ENCODE results near the gene R3HDM1.
"Not testable (repeated sequence)": the region's sequence is repeated elsewhere in the genome, so short reads cannot be mapped to it uniquely, and the experiment has no call there.

R3HDM1 gene

DNA sequence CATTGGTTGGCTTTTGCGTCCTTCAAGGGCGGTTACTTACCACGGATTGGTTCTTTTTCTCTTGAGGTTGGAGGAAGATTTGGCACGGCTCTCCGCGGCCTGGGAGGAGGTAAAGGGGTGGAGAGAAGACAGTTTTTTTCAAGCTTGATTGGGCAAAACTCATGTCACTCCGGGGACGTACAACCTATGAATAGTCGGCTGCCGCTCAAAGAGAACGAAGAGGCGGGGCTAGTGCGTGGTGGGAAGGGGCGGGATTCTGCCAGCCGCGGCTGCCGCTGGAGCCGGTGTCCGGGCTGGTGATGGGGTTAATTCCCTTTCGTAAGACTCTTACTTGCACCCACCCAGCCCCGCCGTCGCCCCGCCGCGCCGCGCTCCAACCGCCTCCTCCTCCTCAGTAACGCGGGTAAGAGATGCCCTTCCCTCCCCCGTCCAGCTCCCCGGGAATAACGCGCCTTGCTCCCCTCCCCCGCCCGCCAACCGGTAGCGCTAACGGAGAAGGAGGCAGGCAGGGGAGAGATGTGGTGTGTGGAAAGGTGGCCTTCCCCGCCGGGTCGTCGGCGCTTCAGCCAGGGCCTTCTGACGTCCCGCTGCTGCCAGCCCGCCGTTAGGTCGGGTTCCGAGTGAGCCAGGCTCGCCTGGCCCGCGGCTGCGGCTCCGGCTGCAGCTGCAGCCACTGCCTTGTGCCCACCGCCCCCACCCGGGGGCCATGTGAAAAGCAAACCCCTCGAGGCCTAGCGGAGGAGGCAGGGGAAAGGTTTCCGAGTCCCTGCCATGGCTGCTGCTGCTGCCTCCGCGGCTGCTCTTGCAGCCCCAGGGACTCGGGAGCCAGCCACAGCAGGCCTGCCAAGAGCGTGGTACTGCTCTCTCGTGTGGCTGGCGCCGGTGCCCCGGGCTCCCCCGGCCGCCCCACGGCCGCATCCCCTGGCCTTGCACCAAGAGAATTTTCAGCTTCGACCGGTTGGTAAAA is at the start of gene R3HDM1:
Gene R3HDM1 (plus strand): TSS at position 254 of the 967 bp plus-strand sequence. CDS start 73,362 bp downstream, outside the sequence.
- DNase-seq, result peak; percentile 93 to 96

DNA sequence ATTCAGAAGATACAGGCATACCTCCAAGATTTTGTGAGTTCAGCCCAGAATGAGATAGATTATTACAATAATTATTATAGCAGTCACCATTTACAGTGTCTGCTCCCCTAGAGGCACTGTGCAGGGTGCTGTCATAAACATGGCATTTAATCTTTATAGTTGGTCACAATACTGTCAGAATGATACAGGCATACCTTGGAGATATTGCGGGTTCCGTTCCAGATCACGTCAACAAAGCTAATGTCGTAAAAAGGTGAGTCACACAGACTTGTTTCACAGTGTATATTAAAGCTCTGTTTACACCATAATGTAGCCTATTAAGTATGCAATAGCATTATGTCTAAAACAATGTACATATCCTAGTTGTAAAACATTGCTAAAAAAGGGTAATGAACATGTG is 45.8 kb upstream of the R3HDM1 start:
- no peak for DNase-seq

DNA sequence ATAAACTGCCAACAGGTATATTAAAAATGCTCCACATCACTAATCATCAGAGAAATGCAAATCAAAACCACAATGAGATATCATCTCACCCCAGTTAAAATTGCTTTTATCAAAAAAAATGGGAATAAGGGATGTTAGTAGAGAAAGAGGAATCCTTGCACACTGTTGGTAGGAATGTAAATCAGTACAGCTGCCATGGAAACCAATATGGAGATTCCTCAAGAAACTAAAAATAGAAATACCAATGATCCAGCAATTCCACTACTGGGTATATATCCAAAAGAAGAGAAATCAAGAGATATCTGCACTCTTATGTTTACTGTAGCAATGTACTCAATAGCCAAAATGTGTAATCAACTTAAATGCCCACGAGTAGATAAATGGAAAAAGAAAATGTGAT is 40.9 kb upstream of the R3HDM1 start:
- no peak for DNase-seq

- DNase-seq, result no peak
Measured at GRCh38 chr2:135494503-135494902, 36.8 kb upstream of the R3HDM1 start.

- no peak for DNase-seq
Measured at GRCh38 chr2:135494917-135495316, 36.4 kb upstream of the R3HDM1 start.

DNA sequence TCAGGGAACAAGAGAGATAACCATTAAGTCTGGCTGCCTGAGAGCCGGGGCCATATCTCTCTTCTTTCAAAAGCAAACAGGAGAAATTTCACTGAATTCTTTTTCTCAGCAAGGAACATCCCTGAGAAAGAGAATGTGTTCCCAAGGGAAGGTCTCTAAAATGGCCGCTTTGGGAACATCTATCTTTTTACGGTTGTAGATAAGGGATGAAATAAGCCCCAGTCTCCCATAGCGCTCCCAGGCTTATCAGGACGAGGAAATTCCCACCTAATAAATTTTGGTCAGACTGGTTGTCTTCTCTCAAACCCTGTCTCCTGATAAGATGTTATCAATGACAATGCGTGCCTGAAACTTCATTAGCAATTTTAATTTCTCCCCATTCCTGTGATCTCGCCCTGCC is 32.7 kb upstream of the R3HDM1 start:
- not testable (repeated sequence) for DNase-seq

DNA sequence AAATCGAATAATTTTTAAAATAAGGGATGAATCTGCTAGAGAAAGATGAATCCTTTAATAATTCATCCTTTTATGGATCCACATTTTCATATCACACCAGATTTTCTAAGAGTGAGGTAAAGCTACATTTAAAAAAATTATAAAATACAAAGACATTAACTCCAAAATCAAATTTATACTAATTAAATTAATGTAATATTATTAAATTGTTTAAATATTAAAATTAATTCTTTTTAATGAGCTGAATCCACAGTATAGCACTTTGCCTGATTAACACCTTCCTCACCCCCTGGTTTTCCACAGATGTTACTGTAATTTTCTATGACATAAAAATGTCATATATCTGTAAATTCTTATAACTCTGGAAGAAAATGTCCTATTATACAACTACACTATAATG is 26.5 kb upstream of the R3HDM1 start:
- DNase-seq, result no peak

DNA sequence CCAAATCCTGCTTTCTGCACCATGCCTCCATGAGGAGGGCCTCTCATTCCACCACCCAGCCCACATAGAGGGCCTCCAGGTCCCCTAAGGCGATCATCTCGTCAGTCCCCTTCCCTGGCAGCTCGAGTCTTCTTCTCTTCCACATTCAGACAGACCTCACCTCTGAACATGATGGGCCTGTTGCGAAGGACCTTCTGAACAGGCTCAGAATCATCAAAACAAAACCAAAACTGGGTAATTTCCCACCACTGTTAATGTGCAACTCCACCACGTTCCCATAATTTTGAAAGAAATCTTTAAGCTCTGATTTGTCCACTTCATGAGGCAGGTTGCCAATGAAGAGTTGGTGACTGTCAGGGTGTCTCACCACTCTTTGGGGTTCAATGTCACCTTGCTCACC is 20.7 kb upstream of the R3HDM1 start:
- no peak for DNase-seq

DNA sequence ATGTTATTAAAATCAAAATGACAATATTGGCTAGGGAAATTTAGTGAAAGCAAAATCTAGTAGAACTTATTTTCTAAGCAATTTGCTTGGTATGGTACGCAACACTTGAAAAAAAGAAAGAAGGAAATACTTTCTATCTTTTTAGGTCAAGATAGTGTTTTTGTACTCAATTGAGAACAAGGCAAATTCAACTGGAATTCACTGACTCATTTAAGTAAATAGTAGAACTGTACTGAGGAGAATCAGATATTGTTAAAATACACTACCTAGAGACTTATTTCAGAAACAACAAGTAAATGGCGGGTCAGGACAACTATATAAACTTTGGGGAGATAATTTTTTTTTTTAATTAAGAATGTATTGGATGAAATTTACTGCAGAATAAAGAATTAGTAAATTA is 19.2 kb upstream of the R3HDM1 start:
- DNase-seq, result no peak

DNA sequence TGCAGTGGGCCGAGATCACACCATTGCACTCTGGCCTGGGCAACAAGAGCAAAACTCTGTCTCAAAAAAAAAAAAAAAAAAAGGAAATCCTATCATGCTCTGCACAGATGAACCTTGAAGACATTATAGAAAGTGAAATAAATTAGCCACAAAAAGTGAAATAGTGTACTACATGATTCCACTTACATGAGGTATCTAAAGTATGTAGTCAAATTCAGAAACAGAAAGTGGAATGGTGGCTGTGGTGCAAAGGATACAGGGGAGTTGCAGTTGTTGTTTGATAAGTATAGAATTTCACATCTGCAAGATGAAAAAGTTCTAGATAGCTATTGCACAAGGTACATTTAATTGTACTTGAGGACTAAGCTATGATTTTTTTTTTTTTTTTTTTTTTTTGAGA is 5.5 kb upstream of the R3HDM1 start:
- no peak for DNase-seq

DNA sequence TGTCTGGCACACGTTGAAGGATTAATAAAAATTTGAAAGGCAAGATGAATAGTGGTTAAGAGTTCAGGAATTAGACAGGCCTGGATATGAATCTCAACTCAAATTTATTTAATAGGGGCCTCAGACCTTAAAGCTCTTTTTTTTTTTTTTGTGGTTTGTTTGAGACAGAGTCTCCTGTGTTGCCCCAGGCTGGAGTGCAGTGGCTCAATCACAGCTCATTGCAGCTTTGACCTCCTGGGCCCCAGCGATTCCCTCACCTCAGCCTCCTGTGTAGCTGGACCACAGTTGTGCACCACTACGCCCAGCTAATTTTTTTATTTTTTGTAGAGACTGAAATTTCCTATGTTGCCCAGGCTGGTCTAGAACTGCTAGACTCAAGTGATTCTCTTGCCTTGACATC is 3.3 kb upstream of the R3HDM1 start:
- no peak for DNase-seq

GRCh38 chr2:135530313-135531230 is 712 bp upstream of the R3HDM1 start, which contains the start of gene ZRANB3:
Gene ZRANB3, minus strand, starts transcription at chr2:135531218.
- DNase-seq, result peak; percentile 94 to 95

DNA sequence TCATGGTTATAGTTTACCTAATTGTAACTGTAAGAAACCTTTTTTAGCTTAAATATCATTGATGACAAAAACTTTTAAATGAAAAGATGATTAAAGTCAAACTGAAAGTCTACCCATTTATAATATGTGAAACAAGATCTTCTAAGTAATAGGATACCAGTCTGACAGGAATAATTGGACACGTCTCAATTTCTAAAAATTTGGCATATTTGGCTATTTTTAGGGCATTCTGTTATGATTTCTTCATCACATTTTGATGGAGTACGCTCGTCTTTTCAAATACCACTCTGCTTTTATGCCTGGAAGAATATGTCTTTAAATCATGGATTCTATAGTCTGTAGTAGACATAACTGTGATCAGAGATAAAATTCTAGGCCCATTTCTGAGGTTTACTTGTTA is 1.3 kb downstream of the R3HDM1 start:
- no peak for DNase-seq

DNA sequence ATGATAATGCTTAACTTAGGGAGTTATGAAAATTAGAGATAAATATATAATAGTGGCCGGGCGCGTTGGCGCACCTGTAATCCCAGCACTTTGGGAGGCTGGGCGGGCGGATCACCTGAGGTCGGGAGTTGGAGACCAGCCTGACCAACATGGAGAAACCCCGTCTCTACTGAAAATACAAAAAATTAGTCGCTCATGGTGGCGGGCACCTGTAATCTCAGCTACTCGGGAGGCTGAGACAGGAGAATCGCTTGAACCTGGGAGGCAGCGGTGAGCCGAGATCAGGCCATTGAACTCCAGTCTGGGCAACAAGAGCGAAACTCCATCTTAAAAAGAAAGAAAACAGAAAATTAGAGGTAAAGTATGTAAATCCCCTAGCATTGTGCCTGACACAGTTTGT is 2.3 kb downstream of the R3HDM1 start:
- not testable (repeated sequence) for DNase-seq

DNA sequence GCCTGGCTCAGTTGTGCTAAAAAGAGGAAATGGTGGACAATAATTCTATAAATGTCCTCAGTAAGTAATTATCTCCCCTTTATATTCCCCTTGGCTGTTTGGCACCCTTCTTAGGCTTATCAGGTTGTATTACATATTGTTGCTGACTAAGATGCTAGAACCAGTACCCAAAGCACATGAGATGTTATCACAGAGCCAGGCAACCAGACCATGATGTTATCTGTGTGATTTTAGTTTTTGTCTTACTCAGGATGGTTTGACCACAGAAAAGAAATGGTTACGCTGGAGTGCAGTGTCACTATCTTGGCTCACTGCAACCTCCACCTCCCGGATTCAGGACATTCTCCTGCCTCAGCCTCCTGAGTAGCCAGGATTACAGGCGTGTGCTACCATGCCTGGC is 15.2 kb downstream of the R3HDM1 start:
- DNase-seq, result no peak

GRCh38 chr2:135547311-135547710 is 16.0 kb downstream of the R3HDM1 start:
- no peak for DNase-seq

- DNase-seq, result no peak
Measured at GRCh38 chr2:135551356-135551755, 20.1 kb downstream of the R3HDM1 start.

DNA sequence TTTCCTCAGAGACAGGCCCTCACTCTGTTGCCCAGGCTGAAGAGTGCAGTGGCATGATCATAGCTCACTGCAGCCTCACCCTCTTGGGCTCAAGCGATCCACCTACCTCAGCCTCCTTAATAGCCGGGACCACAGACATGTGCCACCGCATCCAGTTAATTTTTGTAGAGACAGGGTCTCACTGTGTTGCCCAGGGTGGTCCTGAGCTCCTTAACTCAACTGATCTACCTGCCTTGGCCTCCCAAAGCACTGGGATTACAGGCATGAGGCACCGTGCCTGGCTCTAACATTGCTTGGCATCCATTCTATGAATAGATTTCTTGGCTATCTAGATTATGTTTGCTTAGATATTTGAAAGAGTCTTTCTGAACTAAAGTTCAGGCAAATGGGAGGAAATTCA is 21.6 kb downstream of the R3HDM1 start:
- no peak for DNase-seq

- DNase-seq, result no peak
Measured at GRCh38 chr2:135555311-135555710, 24.0 kb downstream of the R3HDM1 start.

DNA sequence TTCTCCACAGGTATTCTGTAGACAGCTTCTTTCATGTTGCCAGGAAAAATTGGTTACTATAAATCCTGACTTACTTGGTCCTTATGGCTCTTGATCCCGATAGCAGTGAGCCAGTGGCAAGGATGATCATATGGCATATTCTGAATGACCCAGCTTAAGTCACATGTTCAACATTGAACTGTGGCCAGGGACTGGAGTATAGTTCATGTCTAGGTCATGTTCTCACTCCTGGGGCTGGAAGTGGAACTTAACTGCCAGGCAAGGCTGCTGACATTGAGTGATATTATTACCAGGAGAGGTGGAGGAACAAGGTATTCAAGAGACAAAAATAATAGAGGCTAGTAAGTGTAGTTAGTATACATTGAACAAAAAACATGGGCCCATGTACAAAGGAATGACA is 26.2 kb downstream of the R3HDM1 start:
- DNase-seq, result no peak

- DNase-seq, result no peak
Measured at GRCh38 chr2:135561925-135562324, 30.6 kb downstream of the R3HDM1 start.

DNA sequence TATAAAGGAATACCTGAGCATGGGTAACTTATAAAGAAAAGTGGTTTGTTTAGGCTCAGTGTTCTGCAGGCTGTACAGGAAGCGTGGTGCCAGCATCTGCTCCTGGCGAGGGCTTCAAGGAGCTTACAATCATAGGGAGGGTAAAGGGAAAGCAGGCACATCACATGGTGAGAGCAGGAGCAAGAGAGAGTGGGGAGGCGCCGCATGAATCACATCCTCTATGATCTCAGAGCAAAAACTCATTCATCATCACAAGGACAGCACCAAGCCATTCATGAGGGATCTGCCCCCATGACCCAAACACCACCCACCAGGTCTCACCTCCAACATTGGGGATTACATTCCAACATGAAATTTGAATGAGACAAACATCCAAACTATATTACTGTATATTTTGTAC is 32.5 kb downstream of the R3HDM1 start:
- no peak for DNase-seq

- DNase-seq, result no peak
Measured at GRCh38 chr2:135570884-135571283, 39.6 kb downstream of the R3HDM1 start.

- no peak for DNase-seq
Measured at GRCh38 chr2:135573620-135574019, 42.3 kb downstream of the R3HDM1 start.
